CD14-positive monocyte (primary cell): Measurements from ENCODE around the gene MS4A18. TPM values are rescaled to one million over a fixed set of nuclear protein-coding genes. Genes with fewer than 3 reads are reported as not detected.

ENCODE experiments used
- DNase-seq, 3 donors: peaks; one replicate each; pipeline ENCODE4 v3.0.0-alpha.2; 2011 to 2022
- H2AFZ ChIP-seq: 2 replicates; pipeline ENCODE4 v1.6.0; 2012; ENCODE audit warnings: mild to moderate bottlenecking, low read depth, low read length, inconsistent platforms; ENCODE audit not compliant: insufficient read depth, poor library complexity, severe bottlenecking
- H3K27ac ChIP-seq, 2 donors: 1 replicate in 1 of 2; 2 replicates in 1 of 2; pipeline ENCODE4 v1.5.1; 2012 to 2013; ENCODE audit warnings: low read length in 2 of 2, control low read depth in 1 of 2, inconsistent platforms in 1 of 2, low read depth in 1 of 2, mild to moderate bottlenecking in 1 of 2
- H3K27me3 ChIP-seq, 2 donors: one replicate each; pipeline versions ENCODE4 v1.6.0 to v1.6.1; 2011 to 2013; ENCODE audit warnings: low read length in 2 of 2; ENCODE audit not compliant: control insufficient read depth in 2 of 2, insufficient read depth in 2 of 2
- H3K36me3 ChIP-seq, 2 donors: replicated peaks in 1 of 2; 1 replicate in 1 of 2; 2 replicates in 1 of 2; pipeline versions ENCODE4 v1.5.1 to v1.6.1; 2012 to 2013; ENCODE audit warnings: low read length in 2 of 2, control low read depth in 1 of 2, inconsistent platforms in 1 of 2, mild to moderate bottlenecking in 1 of 2; ENCODE audit not compliant: insufficient read depth in 2 of 2, control insufficient read depth in 1 of 2
- H3K4me1 ChIP-seq, 2 donors: 1 replicate in 1 of 2; 2 replicates in 1 of 2; pipeline versions ENCODE4 v1.5.1 to v1.6.1; 2012 to 2013; ENCODE audit warnings: low read length in 2 of 2, control low read depth in 1 of 2, inconsistent platforms in 1 of 2, mild to moderate bottlenecking in 1 of 2, moderate library complexity in 1 of 2; ENCODE audit not compliant: insufficient read depth in 2 of 2, control insufficient read depth in 1 of 2
- H3K4me2 ChIP-seq: replicated peaks from 2 replicates; pipeline ENCODE3; 2012; ENCODE audit warnings: low read length, moderate library complexity, mild to moderate bottlenecking; ENCODE audit not compliant: poor library complexity, severe bottlenecking; ENCODE audit errors: extremely low read depth
- H3K4me3 ChIP-seq, 3 experiments: fragments of 200-600 bp in 1 of 3; sonication (generic) in 1 of 3; replicated peaks in 1 of 3; 1 replicate in 2 of 3; 2 replicates in 1 of 3; pipeline ENCODE4 v1.5.1; 2011 to 2013; ENCODE audit warnings: low read length in 3 of 3, mild to moderate bottlenecking in 3 of 3, control low read depth in 2 of 3, low read depth in 2 of 3, inconsistent platforms in 1 of 3, moderate library complexity in 1 of 3
- H3K79me2 ChIP-seq: 2 replicates; pipeline ENCODE4 v1.6.0; 2012; ENCODE audit warnings: mild to moderate bottlenecking, control low read depth, inconsistent platforms, low read length, moderate library complexity; ENCODE audit not compliant: insufficient read depth
- H3K9ac ChIP-seq: 2 replicates; pipeline ENCODE4 v1.6.0; 2017; ENCODE audit warnings: low read length, mild to moderate bottlenecking; ENCODE audit not compliant: insufficient read depth, poor library complexity, severe bottlenecking
- H3K9me3 ChIP-seq, 2 donors: replicated peaks in 1 of 2; 1 replicate in 1 of 2; 2 replicates in 1 of 2; pipeline versions ENCODE4 v1.5.1 to v1.6.1; 2012 to 2013; ENCODE audit warnings: low read length in 2 of 2, control low read depth in 1 of 2; ENCODE audit not compliant: control insufficient read depth in 1 of 2, insufficient read depth in 1 of 2
- H4K20me1 ChIP-seq: 2 replicates; pipeline ENCODE4 v1.6.0; 2012; ENCODE audit warnings: mild to moderate bottlenecking, low read length, control low read depth, moderate library complexity; ENCODE audit not compliant: insufficient read depth
- H3K27ac Mint-ChIP-seq, 7 donors: one replicate each; pipeline ENCODE4 v1.8.0; 2020; ENCODE audit warnings: mild to moderate bottlenecking in 7 of 7, mixed read lengths in 7 of 7, moderate library complexity in 6 of 7, inconsistent platforms in 2 of 7
- H3K27me3 Mint-ChIP-seq, 3 donors: one replicate each; pipeline ENCODE4 v1.8.0; 2021 to 2022; ENCODE audit warnings: low read depth in 3 of 3, mild to moderate bottlenecking in 3 of 3, mixed read lengths in 3 of 3, moderate library complexity in 3 of 3, inconsistent platforms in 1 of 3
- H3K36me3 Mint-ChIP-seq, 2 donors: one replicate each; pipeline ENCODE4 v1.8.0; 2020; ENCODE audit warnings: mixed read lengths in 2 of 2, inconsistent platforms in 1 of 2, mild to moderate bottlenecking in 1 of 2
- H3K4me1 Mint-ChIP-seq: one replicate; pipeline ENCODE4 v1.8.0; 2020; ENCODE audit warnings: mild to moderate bottlenecking, mixed read lengths
- H3K4me3 Mint-ChIP-seq, 2 donors: one replicate each; pipeline ENCODE4 v1.8.0; 2020; ENCODE audit warnings: mild to moderate bottlenecking in 2 of 2, mixed read lengths in 2 of 2, moderate library complexity in 1 of 2
- H3K9me3 Mint-ChIP-seq, 7 donors: one replicate each; pipeline ENCODE4 v1.8.0; 2020 to 2022; ENCODE audit warnings: mixed read lengths in 7 of 7, mild to moderate bottlenecking in 6 of 7, moderate library complexity in 6 of 7, inconsistent platforms in 2 of 7
- WGBS: methylation state at CpG from one replicate; pipeline ENCODE4 v1.1.5; 2013; ENCODE audit warnings: missing lambda C conversion rate; ENCODE audit not compliant: insufficient coverage; 5-methylcytosine and 5-hydroxymethylcytosine counted together
- intact Hi-C, 2 donors: fragments of 100-400 bp; cut with micrococcal nuclease; formaldehyde crosslinking; loops; one replicate each; pipeline versions ENCODE4 v1.15.0 to v1.15.1; 2023
- polyA plus RNA-seq, 3 donors: library from polyadenylated mRNA; depleted of rRNA in 1 of 3; unstranded in 2 of 3; stranded (reverse) in 1 of 3; fragments of 300-500 nt in 2 of 3; fragments of >200 nt in 1 of 3; fragmentation: Illumina TruSeq in 2 of 3; gene quantifications; 1 replicate in 2 of 3; 2 replicates in 1 of 3; pipeline ENCODE4 v1.2.3, GENCODE V29; 2012 to 2021
- TF ChIP-seq, protein P1 (sequence below): fragments of 200-600 bp; IDR thresholded peaks from one replicate; pipeline ENCODE4 v1.8.0; 2022; ENCODE audit warnings: antibody characterized with exemption, mild to moderate bottlenecking

MS4A18 gene
- polyA plus RNA-seq, 3 donors: not detected

DNA sequence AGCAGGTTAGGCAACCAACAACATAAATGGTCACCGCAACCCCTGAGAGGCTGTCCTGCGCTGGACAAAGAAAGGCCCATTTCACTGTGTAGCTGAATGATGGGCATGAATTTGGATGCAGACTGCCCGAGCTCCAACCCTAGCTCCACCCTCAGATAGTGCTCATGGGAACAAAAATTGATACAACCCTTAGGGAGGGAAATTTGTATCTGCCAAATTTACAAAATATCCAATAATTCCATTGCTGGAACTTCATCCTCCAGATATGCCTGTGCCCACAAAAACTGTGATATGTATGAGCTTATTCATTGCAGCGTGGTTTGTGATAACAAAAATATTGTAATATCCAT, 23.1 kb upstream of the MS4A18 start:
- Mint-ChIP-seq H3K27me3 (peaks cover 0 to 4% (median 3%) of the 10 kb centered on the region in 3 donors), H3K4me1 (peaks cover 2% of the 10 kb centered on the region), H3K4me3 (no peak overlapping the region), H3K27ac (no peak overlapping the region), H3K36me3 (no peaks in the 10 kb centered on the region), H3K9me3 (peaks cover 0 to 1% (median 0%) of the 10 kb centered on the region in 7 donors)
- Histone ChIP-seq H3K27me3 (no peaks in the 10 kb centered on the region), H3K4me2 (no peak overlapping the region), H3K4me1 (no peaks in the 10 kb centered on the region), H4K20me1 (no peaks in the 10 kb centered on the region), H3K4me3 (no peak overlapping the region), H3K9ac (no peak overlapping the region), H2AFZ (no peak overlapping the region), H3K9me3 (no peaks in the 10 kb centered on the region), H3K36me3 (no peaks in the 10 kb centered on the region), H3K27ac (no peak overlapping the region), H3K79me2 (no peaks in the 10 kb centered on the region)
- intact Hi-C loops: no loop called here
- TF ChIP-seq, protein P1, sequence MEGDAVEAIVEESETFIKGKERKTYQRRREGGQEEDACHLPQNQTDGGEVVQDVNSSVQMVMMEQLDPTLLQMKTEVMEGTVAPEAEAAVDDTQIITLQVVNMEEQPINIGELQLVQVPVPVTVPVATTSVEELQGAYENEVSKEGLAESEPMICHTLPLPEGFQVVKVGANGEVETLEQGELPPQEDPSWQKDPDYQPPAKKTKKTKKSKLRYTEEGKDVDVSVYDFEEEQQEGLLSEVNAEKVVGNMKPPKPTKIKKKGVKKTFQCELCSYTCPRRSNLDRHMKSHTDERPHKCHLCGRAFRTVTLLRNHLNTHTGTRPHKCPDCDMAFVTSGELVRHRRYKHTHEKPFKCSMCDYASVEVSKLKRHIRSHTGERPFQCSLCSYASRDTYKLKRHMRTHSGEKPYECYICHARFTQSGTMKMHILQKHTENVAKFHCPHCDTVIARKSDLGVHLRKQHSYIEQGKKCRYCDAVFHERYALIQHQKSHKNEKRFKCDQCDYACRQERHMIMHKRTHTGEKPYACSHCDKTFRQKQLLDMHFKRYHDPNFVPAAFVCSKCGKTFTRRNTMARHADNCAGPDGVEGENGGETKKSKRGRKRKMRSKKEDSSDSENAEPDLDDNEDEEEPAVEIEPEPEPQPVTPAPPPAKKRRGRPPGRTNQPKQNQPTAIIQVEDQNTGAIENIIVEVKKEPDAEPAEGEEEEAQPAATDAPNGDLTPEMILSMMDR: no peak
- no peak for DNase-seq
- no CpG with 5 or more reads among the region's 4 CpGs for WGBS

DNA sequence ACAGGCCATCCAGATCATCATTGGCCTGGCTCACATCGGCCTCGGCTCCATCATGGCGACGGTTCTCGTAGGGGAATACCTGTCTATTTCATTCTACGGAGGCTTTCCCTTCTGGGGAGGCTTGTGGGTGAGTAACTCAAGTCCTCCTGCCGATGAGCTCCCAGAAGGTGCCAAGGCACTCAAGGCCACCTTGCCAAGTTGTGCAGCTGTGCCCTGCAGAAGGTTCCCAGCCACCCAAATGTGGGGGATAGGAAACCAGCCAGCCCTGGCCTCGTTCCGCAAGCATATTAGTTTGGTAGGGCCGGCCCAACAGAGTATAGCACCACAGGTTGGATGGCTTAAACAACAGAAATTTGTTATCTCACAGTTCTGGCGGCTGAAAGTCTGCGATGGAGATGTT, 21.1 kb upstream of the MS4A18 start:
- H3K79me2 ChIP-seq: no peaks in the 10 kb centered on the region
- peaks cover 0 to 3% (median 0%) of the 10 kb centered on the region in 7 donors for H3K9me3 Mint-ChIP-seq
- H3K4me1 ChIP-seq: no peaks in the 10 kb centered on the region
- H4K20me1 ChIP-seq: no peaks in the 10 kb centered on the region
- DNase-seq: no peak
- no peak overlapping the region for H3K27ac Mint-ChIP-seq
- no peak overlapping the region for H3K4me3 Mint-ChIP-seq
- no peaks in the 10 kb centered on the region for H3K27me3 ChIP-seq
- H3K9me3 ChIP-seq: no peaks in the 10 kb centered on the region
- H3K27me3 Mint-ChIP-seq: peaks cover 1 to 4% (median 3%) of the 10 kb centered on the region in 3 donors
- no peaks in the 10 kb centered on the region for H3K36me3 ChIP-seq
- 98% methylated on average over 9 of the region's 12 CpGs for WGBS
- H3K27ac ChIP-seq: no peak overlapping the region
- H3K4me2 ChIP-seq: no peak overlapping the region
- intact Hi-C loops: no loop called here
- H3K4me1 Mint-ChIP-seq: peaks cover 2% of the 10 kb centered on the region
- H3K9ac ChIP-seq: no peak overlapping the region
- H2AFZ ChIP-seq: no peak overlapping the region
- H3K36me3 Mint-ChIP-seq: no peaks in the 10 kb centered on the region
- no peak overlapping the region for H3K4me3 ChIP-seq
- TF ChIP-seq, protein P1: no peak
